ENCODE measurements around the gene TRPT1.
A peak's percentile ranks its signal among the peaks of the same experiment; 100 is the strongest.

TRPT1 gene

GRCh38 chr11:64223001-64223651 lies 2.9 kb downstream of the TRPT1 start:
- Mint-ChIP-seq H3K9me3 (no peaks in the 10 kb centered on the region), H3K4me1 (ENCODE audit: low read depth) (peaks cover 16% of the 10 kb centered on the region), H3K36me3 (ENCODE audit: low read depth) (peaks cover 17% of the 10 kb centered on the region), H3K27ac (no peak overlapping the region), H3K27me3 (ENCODE audit: low read depth) (no peaks in the 10 kb centered on the region), H3K4me3 (no peak overlapping the region)
- DNase-seq (ENCODE audit: low spot score): no peak

- H3K9me3 Mint-ChIP-seq: no peaks in the 10 kb centered on the region
- H3K36me3 Mint-ChIP-seq (ENCODE audit: low read depth): peaks cover 18% of the 10 kb centered on the region
- no peak overlapping the region for H3K27ac Mint-ChIP-seq
- H3K4me3 Mint-ChIP-seq: no peak overlapping the region
- no peak for DNase-seq (ENCODE audit: low spot score)
- peaks cover 14% of the 10 kb centered on the region for H3K4me1 Mint-ChIP-seq (ENCODE audit: low read depth)
- H3K27me3 Mint-ChIP-seq (ENCODE audit: low read depth): no peaks in the 10 kb centered on the region
These were observed 3.4 kb downstream of the TRPT1 start for GRCh38 chr11:64222651-64223000.

- no peaks in the 10 kb centered on the region for H3K9me3 Mint-ChIP-seq
- no peak overlapping the region for H3K27ac Mint-ChIP-seq
- H3K27me3 Mint-ChIP-seq (ENCODE audit: low read depth): no peaks in the 10 kb centered on the region
- no peak overlapping the region for H3K4me3 Mint-ChIP-seq
- DNase-seq (ENCODE audit: low spot score): no peak
- peaks cover 21% of the 10 kb centered on the region for H3K36me3 Mint-ChIP-seq (ENCODE audit: low read depth)
- H3K4me1 Mint-ChIP-seq (ENCODE audit: low read depth): peaks cover 8% of the 10 kb centered on the region
These were observed 5.2 kb downstream of the TRPT1 start for GRCh38 chr11:64220798-64221197.

- no peak for DNase-seq (ENCODE audit: low spot score)
- Mint-ChIP-seq H3K9me3 (no peaks in the 10 kb centered on the region), H3K4me1 (ENCODE audit: low read depth) (peaks cover 6% of the 10 kb centered on the region), H3K4me3 (no peak overlapping the region), H3K27me3 (ENCODE audit: low read depth) (no peaks in the 10 kb centered on the region), H3K27ac (no peak overlapping the region), H3K36me3 (ENCODE audit: low read depth) (peaks cover 22% of the 10 kb centered on the region)
These were observed 5.7 kb downstream of the TRPT1 start for GRCh38 chr11:64220271-64220670.

- Mint-ChIP-seq H3K4me3 (no peak overlapping the region), H3K4me1 (ENCODE audit: low read depth) (peaks cover 1% of the 10 kb centered on the region), H3K36me3 (ENCODE audit: low read depth) (peaks cover 27% of the 10 kb centered on the region), H3K27ac (no peak overlapping the region), H3K9me3 (no peaks in the 10 kb centered on the region), H3K27me3 (ENCODE audit: low read depth) (no peaks in the 10 kb centered on the region)
- no peak for DNase-seq (ENCODE audit: low spot score)
These were observed 6.2 kb downstream of the TRPT1 start for GRCh38 chr11:64219755-64220154.

GRCh38 chr11:64219354-64219684 lies 6.7 kb downstream of the TRPT1 start:
- H3K27ac Mint-ChIP-seq: no peak overlapping the region
- no peaks in the 10 kb centered on the region for H3K9me3 Mint-ChIP-seq
- H3K36me3 Mint-ChIP-seq (ENCODE audit: low read depth): peaks cover 27% of the 10 kb centered on the region
- H3K4me3 Mint-ChIP-seq: no peak overlapping the region
- H3K4me1 Mint-ChIP-seq (ENCODE audit: low read depth): no peaks in the 10 kb centered on the region
- no peak for DNase-seq (ENCODE audit: low spot score)
- no peaks in the 10 kb centered on the region for H3K27me3 Mint-ChIP-seq (ENCODE audit: low read depth)

- H3K36me3 Mint-ChIP-seq (ENCODE audit: low read depth): peaks cover 30% of the 10 kb centered on the region
These were observed 7.2 kb downstream of the TRPT1 start for GRCh38 chr11:64218628-64219353.

GRCh38 chr11:64216879-64217278 lies 9.1 kb downstream of the TRPT1 start:
- no peak overlapping the region for H3K27ac Mint-ChIP-seq

More at GRCh38 chr11:64218628-64219353, 7.2 kb downstream of the TRPT1 start:
- no peaks in the 10 kb centered on the region for H3K27me3 Mint-ChIP-seq (ENCODE audit: low read depth)
- H3K4me1 Mint-ChIP-seq (ENCODE audit: low read depth): no peaks in the 10 kb centered on the region
- H3K9me3 Mint-ChIP-seq: no peaks in the 10 kb centered on the region
- H3K27ac Mint-ChIP-seq: no peak overlapping the region
- no peak overlapping the region for H3K4me3 Mint-ChIP-seq
- DNase-seq (ENCODE audit: low spot score): no peak

GRCh38 chr11:64211181-64211872 lies 14.7 kb downstream of the TRPT1 start:
- DNase-seq (ENCODE audit: low spot score): no peak
- Mint-ChIP-seq H3K36me3 (ENCODE audit: low read depth) (peaks cover 45% of the 10 kb centered on the region), H3K9me3 (no peaks in the 10 kb centered on the region), H3K27ac (no peak overlapping the region), H3K4me3 (peak overlapping the region; percentile 5), H3K27me3 (ENCODE audit: low read depth) (no peaks in the 10 kb centered on the region), H3K4me1 (ENCODE audit: low read depth) (peaks cover 9% of the 10 kb centered on the region)

More at GRCh38 chr11:64216879-64217278, 9.1 kb downstream of the TRPT1 start:
- no peak for DNase-seq (ENCODE audit: low spot score)
- Mint-ChIP-seq H3K9me3 (no peaks in the 10 kb centered on the region), H3K36me3 (ENCODE audit: low read depth) (peaks cover 35% of the 10 kb centered on the region), H3K27me3 (ENCODE audit: low read depth) (no peaks in the 10 kb centered on the region), H3K4me3 (no peak overlapping the region), H3K4me1 (ENCODE audit: low read depth) (peaks cover 4% of the 10 kb centered on the region)

- H3K27ac Mint-ChIP-seq: no peak overlapping the region
- peaks cover 50% of the 10 kb centered on the region for H3K36me3 Mint-ChIP-seq (ENCODE audit: low read depth)
- no peak for DNase-seq (ENCODE audit: low spot score)
- H3K4me3 Mint-ChIP-seq: no peak overlapping the region
- peaks cover 15% of the 10 kb centered on the region for H3K4me1 Mint-ChIP-seq (ENCODE audit: low read depth)
- H3K27me3 Mint-ChIP-seq (ENCODE audit: low read depth): no peaks in the 10 kb centered on the region
- no peaks in the 10 kb centered on the region for H3K9me3 Mint-ChIP-seq
These were observed 15.5 kb downstream of the TRPT1 start for GRCh38 chr11:64210301-64211020.

- peaks cover 48% of the 10 kb centered on the region for H3K36me3 Mint-ChIP-seq (ENCODE audit: low read depth)
- no peaks in the 10 kb centered on the region for H3K27me3 Mint-ChIP-seq (ENCODE audit: low read depth)
- peaks cover 17% of the 10 kb centered on the region for H3K4me1 Mint-ChIP-seq (ENCODE audit: low read depth)
- DNase-seq (ENCODE audit: low spot score): no peak
- H3K27ac Mint-ChIP-seq: peak overlapping the region; percentile 60
- H3K4me3 Mint-ChIP-seq: no peak overlapping the region
- no peaks in the 10 kb centered on the region for H3K9me3 Mint-ChIP-seq
These were observed 16.5 kb downstream of the TRPT1 start for GRCh38 chr11:64209563-64209843.

- H3K27me3 Mint-ChIP-seq (ENCODE audit: low read depth): no peaks in the 10 kb centered on the region
- H3K4me1 Mint-ChIP-seq (ENCODE audit: low read depth): peaks cover 23% of the 10 kb centered on the region
- peak overlapping the region; percentile 60 for H3K27ac Mint-ChIP-seq
- H3K9me3 Mint-ChIP-seq: no peaks in the 10 kb centered on the region
- peaks cover 52% of the 10 kb centered on the region for H3K36me3 Mint-ChIP-seq (ENCODE audit: low read depth)
- DNase-seq (ENCODE audit: low spot score): no peak
- H3K4me3 Mint-ChIP-seq: peak overlapping the region; percentile 21
These were observed 17.0 kb downstream of the TRPT1 start for GRCh38 chr11:64208796-64209562.

- Mint-ChIP-seq H3K4me1 (ENCODE audit: low read depth) (peaks cover 27% of the 10 kb centered on the region), H3K27me3 (ENCODE audit: low read depth) (no peaks in the 10 kb centered on the region), H3K27ac (peak overlapping the region; percentile 91), H3K9me3 (no peaks in the 10 kb centered on the region), H3K36me3 (ENCODE audit: low read depth) (peaks cover 55% of the 10 kb centered on the region), H3K4me3 (peak overlapping the region; percentile 89)
- no peak for DNase-seq (ENCODE audit: low spot score)
These were observed 17.7 kb downstream of the TRPT1 start for GRCh38 chr11:64208086-64208795.

All from T-helper 2 cell treated with Interferon-gamma antibody and Interleukin-4, amounts not matched to agents 5 μg/mL and 100 μg/mL, for 36 hours (primary cell).